Activated CD8-positive, alpha-beta memory T cell treated with anti-CD3 and anti-CD28 coated beads, Interleukin-2, amount 50 U/mL, for 24 hours (primary cell): Measurements from ENCODE around the gene SP6.

Experiments used
- DNase-seq: peaks from one replicate; pipeline ENCODE4 v3.0.0-alpha.2; 2020; ENCODE audit errors: extremely low read depth

SP6 gene

DNA sequence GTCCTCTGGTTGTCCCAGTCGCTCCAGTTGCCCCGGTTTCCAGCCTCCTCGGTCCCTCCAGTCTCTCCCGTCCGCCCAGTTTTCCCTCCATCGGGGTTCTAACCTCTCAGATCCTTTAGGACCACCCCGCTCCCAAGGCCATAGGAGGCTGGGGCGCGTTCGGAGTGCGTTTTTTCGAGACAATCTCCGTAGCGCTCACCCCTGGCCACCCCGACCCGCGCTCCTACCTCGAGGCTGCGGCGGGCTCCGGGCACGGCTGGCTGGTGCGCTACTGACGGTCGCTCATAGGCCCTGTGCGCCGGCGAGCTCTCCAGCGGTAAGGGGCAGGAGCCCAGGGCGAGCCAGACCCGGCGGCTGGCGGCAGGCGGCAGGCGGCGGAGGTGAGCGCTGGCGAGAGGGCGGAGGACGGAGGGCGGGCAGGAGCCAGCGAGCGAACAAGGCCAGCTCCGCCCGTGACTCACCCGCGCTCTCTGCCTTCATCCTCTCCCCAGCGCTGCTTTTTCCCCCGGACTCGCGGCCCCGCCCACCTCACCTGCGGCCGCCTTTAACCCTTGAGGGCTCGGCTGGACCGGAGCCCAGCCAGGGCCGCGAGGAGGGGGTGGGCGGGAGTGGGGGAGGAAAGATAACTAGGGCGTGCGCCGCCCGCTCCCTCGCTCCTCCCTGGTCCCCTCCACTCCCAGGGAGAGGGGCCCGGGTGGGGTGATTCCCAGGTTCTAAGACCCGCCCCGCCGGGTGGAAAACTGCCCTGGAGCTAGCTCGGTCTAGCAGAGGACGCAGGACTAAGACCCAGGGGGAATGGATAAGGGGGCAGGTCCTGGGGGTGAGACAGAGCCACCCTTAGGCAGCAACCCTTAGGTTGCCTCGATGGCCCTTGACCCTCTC lies at the start of gene SP6:
Gene SP6, minus strand, starts transcription at position 472 of the 882 bp plus-strand sequence. CDS start 2,734 bp downstream, outside the sequence.
- no peak for DNase-seq

DNA sequence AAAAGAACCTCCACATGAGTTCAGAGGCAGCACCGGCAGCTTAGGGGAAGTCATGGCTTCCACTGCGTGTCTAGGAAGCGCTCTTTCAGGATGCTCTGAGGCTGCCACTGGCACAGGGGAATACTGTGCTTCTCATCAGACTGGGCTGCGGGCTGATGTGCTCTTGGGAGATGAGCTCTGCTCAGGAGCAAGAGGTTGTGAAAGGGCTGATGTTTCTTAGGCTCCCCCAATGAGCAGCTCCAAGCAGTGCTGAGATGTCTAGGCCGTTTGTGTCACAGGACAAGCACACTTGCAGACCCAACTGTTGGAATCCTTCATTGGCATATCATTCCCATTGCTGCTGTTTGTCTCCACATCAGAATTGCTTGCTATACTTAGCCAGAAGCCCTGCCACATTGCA lies 48.7 kb upstream of the SP6 start:
- no peak for DNase-seq

DNA sequence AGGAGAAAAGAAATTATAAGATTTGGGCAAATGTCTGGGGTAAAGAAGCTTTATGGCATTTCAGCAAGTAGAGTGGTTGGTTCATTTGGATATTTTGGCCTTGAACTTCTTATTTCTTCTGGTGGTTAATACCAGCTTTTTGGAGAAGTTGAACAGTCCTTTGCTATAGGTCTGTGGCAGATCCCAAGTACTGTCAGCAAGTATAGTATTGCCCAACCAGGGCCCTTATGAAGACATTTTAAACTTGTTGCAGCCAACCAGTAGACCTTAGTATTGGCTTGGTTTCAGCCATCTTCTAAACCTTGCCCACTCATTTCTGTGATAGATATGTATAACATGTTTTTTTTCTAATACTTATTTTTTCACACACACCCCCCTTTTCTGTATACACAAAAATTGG lies 47.3 kb upstream of the SP6 start:
- DNase-seq = no peak

DNA sequence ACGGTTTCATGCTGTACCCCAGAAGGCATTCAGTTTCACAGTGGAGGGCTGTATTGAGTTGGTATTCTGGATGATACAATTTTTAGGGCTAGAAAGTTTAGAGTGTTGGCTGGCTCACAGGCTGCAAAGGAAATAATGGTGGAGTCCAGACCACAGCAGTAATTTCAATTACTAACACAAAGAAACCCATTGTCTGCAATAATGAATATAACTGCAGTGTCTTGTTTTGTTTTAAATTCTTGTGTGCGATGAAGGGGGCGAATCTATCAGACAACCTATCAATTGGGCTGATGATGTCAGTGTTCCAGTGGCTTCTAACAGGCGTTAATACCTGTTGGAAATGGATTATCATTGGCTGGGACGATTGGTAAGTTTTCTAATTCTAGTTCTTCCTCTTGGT lies 46.6 kb upstream of the SP6 start:
- DNase-seq = no peak

DNA sequence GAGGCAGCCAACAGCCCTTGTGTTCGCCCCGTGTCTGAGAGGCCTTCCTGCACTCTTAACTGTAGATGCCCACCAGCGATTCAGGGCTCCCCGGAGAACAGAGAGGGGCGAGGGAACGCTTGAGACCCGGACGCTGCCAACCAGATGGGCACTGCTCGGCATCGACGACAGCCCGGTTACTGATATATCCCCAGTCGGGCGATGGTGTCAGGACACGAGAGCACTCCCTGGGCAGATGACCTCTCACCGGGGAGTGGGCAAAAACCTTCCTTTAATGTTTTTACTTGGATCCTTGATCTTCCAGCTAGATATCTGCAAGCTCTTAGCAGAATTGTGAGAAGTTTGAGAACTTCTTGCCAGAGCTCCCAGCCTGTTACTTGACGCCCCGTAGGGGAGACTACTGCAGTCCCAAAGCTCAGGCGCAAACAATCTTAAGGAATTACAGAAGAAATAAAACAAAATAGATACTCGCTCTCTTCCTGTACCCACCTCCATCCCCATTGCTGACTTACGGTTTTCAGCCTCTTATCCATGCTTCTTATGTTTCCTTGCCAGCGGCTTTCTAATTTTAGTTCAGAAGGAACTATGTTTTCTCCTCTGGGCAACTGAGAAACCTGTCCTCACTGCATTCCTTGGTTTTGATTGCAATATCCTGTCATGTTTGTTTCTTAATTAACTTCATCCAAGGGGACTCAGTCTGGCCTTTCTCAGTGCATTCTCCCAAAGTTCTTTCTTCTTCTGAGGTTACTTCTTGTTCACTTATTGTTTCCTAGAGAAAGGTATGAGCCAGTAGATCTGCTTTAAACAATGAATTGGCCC lies 45.9 kb upstream of the SP6 start:
- no peak for DNase-seq

DNA sequence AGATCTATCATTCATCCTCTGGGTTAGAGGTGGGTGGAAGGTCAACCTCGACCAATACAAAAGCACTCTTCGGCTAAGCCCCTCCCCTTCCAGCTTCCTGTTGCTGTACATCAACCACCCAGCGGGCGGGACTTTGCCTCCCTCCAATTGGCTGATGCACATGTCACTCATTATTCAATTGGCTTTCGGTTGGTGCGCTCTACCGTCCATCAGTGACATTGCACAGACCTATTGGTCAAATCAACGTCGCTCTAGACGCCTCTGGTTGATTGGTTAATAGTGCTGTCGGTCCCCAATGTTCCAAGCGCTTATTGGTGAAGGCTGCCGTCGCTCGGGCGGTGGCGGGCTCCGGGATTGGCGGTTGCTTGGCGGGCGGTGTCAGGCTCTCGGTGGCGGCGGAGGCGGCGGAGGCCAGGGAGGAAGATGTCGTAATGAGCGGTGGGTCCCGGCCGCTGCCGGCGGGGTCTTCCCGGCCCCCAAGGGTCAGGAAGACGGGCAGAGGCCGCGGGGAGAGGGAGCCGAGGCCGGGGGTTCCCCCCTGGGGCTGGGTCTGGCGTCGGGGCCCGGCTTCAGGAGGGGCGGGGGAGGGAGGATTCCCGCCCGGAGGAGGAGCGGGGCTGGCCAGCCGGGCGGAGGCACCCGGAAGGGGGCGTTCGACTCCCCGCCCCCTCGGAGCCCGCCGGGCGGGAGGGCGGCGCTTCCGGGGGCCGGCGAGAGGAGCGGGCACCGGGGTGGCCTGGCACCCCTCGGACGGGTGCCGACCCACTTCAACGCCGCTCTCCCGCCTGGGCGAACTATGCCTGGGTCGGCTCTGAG lies 45.1 kb upstream of the SP6 start, which contains the start of gene SP2:
Gene SP2, plus strand, starts transcription at position 381 of the 816 bp plus-strand sequence. Its CDS starts 51 bp downstream, at position 432.
- DNase-seq = peak; percentile 99

DNA sequence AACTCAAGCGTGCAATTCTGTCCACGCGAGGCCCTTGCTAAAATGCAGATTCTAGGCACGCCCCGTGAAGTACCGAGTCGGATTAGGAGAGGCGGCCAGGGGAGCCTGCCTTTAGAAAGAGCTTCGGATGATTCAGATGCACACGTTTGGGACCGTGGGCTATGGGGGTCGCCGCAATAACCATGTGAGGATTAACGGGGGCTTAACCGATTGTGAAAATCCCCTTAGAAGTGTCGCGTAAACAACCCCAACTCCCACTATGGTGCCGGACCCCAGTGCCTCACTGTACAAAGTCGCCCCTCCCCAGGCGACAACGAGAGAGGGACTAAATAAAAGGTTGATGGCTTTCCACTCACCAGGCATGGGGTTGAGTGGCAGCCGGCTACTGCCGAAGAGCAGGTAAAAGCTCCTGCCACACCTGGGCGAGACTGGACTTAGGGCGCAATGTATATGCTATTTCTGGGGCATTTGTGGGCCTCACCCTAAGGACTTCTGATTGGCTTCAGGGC lies 44.4 kb upstream of the SP6 start:
- no peak for DNase-seq

DNA sequence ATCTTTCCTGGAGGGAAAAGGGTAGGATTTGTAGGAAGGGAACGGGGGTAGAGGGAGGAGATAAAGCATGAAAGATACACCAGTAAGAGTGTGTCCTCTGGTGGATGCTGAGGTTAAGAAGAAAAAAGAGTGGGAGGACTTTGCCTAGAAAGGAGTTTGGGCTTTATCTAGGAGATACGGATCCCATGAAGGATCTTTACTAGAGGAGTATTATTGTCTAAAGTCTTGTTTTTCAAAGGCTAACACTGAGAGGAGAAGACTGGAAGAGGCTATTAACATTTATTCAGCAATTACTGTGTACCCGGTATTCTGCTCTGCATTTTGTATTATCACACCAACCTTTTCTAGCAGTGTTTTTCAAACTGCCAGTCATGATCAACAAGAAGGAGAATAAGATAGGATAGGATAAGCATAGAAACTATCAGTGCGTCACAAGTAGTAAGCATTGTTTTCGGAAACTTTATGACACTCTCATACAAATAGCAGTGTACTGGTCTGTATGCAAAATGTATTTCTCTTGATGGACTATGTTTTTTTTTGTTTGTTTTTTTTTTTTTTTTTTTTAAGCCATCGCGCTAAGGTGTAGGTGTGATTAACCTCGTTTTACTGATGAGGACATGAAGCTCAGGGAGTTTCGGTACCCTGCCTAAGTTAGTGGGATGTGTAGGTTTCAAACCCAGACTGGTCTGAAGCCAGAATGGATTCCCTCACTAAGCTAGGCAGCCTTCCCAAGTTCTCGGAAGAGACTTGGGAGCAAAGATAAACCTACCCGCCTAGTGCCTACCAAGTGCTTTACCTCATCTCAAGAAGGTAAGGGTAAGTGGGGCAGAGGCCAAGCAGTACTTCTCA lies 43.8 kb upstream of the SP6 start:
- DNase-seq = no peak

DNA sequence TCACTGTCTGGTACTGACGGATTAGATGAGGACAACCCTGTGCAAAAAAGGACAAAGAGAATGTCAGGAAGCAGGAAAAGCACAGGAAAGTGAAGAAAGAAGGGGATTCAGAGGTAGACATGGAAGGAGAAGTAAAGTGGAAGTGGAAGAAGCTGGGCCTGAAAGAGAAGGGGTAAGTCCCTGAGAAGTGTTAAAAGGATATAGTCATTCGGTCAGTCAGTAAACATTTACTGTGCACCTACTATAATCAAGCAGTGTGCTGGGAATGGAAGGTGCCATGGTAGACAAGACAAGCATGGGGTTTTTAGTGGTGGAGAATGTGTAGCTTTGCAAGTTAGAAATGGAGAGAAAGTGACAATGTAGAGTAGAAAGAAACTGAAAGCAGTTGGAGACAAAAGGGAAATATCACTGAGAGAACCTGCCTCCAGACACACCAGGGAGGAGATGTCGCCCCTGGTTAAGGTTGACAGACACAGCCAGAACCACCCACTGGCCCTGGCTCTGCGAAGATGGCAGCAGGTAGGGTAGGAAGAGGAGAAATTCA lies 40.7 kb upstream of the SP6 start:
- no peak for DNase-seq

DNA sequence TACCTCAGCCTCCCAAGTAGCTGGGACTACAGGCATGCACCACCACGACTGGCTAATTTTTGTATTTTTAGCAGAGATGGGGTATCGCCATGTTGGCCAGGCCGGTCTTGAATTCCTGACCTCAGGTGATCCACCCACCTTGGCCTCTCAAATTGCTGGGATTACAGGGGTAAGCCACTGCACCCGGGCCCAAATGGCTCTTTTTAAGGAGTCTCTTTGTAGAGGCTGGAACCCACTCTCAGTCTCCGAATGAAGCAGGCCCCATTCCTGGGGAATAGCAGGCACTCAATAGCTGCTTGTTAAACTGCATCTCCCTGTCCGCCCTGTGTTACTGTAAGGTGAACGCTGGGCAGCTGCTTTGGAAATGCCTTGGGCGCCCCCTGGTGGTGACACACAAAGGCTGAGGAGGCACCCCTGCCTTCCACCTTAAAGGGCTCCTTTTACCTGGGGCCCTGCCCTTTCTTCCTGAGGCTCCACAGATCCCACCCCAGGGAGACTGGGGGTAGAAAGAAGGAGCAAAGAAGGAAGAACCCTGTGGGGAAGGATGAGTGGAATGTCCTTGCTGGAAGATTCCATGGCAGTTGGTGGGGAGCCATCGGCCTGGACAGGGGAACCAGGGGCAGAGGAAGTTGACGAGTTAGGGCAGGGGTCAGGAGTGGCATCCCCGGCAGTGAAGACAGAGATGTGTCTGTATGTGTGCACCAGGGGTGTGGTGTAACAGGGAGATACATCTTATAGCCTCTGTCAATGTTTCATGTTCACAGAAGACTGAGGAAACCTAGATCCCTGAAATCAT lies 39.0 kb upstream of the SP6 start:
- DNase-seq = peak; percentile 69

DNA sequence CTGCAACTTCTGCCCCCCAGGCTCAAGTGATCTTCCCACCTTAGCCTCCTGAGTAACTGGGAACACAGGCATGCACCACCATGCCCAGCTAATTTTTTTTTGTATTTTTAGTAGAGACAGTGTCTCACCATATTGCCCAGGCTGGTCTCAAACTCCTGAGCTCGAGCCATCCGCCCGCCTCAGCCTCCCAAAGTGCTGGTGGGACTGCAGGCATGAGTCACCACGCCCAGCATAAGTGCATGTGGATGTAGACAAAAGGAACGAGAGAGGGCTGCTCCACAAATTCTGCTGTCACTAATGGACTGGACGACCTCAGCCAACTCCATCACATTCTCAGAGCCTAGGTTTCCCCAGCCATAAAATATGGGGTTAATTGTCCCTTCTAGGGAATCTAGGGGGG lies 37.3 kb upstream of the SP6 start:
- DNase-seq = no peak

DNA sequence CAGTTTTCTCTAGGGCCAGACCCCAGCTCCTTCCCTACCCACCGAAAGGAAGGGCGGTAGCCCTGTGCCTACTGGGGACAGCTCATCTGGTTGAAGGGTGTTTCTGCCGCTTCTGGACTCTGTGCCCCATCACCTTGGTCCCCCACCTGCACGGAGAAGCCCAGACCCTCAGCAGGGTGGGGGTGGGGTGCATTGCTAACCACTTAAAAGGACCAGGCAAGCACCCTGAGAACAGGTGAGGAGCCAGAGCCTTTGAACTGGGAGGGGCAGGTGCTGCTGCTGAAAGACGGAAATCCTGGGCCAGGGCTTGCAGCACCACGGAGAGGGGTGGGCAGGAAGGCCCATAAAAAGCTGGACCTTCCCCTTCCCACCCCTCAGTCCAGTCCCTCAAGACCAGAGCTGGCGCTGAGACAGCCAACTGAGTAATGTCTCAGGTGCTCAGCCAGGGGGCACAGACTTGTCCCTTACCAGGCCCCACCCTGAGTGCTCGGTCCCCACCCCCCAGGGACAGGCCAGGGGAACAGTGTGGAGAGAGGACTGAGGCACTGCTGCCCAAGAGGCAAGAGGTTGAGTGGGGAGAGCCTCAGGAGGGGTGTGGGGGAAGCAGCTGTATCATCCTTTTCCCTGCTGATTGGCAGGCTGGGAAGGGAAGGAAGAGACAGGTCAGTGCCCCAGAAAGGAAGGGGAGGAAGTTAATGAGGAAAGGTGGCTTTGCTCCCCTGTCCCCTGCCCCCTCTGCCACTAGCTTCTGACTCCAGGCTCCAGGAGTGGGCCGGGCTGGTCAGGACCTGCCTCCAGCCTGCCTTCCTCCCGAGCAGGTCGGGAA lies 34.2 kb upstream of the SP6 start:
- no peak for DNase-seq

DNA sequence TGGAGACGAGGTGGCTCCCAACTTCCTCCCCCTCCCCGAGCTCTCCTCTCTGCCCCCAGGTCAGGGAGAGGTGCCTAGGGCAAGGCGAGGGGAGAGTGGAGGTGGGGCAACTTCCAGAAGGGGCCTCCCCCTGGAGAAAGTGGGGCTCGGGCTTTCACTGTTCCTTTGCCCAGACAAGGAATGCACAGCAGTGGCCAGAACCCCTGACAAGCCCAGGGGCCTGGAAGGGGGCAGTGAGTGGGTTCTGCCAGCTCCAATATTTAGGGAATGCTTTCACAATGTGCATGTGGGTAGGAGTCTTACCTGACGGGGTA lies 33.4 kb upstream of the SP6 start:
- no peak for DNase-seq

DNA sequence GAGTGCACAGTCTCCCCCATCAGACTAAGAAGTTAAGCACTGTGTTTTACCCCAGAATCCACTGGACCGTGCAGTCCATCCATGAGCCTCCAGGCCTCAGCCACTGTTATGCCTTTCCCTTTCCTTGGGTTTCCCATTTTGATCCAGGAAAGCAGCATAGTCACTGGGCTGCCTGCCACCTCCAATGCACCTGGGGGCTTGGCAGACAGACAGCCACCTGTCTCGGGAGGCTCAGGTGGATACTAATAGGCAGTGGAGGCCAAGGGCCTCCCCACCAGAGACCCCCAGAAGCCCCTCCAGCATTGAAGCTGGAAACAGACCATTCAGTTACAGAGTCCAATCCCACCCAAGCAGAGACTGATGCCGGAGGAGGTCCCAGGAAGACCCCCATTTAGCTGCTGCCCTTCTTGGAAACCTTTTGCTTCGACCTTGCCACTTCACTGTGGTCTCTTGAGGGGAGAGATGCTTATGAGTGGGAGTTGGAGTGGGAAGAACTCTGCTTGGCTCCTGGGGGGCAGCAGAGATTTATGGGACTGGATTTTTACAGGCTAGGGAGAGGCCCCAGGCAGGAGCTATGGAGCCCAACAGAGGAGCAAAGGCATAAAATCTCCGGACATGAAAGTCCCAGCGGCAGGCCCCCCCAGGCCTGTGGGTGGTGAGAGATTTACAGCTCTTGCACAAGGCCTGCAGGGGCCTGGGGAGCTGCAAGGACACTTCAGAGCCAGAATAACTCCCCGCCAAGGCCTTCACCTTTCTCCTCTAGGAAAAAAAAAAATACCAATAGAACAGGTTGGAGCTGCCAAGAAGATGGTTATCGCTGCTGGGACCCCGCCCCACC lies 32.8 kb upstream of the SP6 start:
- no peak for DNase-seq

DNA sequence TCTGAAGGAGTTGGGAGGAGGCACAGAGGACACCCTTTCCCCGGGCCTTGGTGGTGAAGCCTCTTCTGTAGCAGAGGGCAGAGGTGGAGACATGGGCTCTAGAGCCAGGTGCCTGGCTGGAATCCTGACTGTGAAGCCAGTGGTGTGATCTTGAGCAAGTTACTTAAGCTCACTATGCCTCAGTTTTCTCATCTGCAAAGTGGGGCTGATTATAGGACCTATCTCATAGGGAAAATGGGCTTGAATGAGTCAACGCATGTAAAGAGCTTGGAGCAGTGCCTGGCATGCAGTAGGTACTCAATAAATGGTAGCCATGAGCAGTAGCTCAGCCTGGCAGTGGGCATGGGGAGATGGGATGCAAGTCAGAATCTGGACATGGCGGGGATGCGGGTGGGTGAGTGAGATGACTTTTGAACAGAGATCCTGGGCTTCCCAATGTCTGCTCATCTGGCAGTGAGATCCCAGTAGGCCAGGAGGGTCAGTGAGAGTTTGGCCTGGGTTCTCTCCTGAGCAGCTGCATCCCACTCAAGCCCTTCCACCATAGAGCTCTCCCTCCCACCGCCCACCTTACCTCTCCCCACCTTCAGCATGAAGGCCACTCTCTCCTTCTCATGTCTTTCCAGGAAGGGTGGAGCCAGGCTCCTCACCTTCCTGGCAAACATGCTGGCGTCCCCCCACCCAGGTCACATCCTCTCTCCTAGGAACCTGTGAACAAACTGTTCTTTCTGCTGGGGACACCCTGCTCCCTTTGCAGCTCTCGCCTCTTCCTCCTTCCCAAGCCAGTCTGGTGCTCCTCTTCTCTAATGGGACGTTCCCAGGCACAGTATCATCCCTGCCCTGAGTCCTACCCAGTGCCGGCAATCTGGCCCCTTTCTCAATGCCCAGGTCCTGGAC lies 32.0 kb upstream of the SP6 start:
- DNase-seq = no peak

DNA sequence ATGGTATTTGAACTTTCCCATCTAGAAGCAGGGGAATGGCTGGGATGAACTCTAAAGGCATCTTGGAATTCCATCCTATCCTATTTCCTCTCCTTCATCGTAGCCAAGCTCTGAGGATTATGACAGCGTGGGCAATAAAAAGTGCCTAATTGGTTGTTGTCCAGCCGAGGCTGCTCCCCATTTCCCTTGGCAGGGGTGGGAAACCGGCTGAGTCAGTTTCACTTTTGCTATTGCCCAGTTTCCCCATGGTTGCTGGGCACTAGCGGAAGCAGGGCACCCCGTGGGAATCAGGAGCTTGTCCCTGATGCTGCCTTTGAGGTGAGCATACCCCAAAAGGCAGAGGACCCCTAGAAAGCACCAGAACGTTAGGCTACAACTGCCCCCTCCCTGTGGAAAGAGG lies 31.3 kb upstream of the SP6 start:
- no peak for DNase-seq
